Esophagus (tissue), 2 donors: Measurements from ENCODE around the gene MACF1. TPM values are rescaled to one million over a fixed set of nuclear protein-coding genes. Genes with fewer than 3 reads are reported as not detected.

Experiments used
- H3K27ac ChIP-seq, 2 donors: one replicate each; pipeline ENCODE4 v1.5.1; 2013; ENCODE audit warnings: low read depth in 2 of 2, mild to moderate bottlenecking in 2 of 2, inconsistent platforms in 1 of 2, low read length in 1 of 2, moderate library complexity in 1 of 2
- H3K27me3 ChIP-seq, 2 donors: one replicate each; pipeline ENCODE4 v1.6.1; 2013; ENCODE audit warnings: low read length in 2 of 2, control low read depth in 1 of 2, mild to moderate bottlenecking in 1 of 2; ENCODE audit not compliant: insufficient read depth in 2 of 2, control insufficient read depth in 1 of 2
- H3K36me3 ChIP-seq, 2 donors: one replicate each; pipeline ENCODE4 v1.6.1; 2013; ENCODE audit warnings: low read length in 1 of 2; ENCODE audit not compliant: control insufficient read depth in 2 of 2, insufficient read depth in 2 of 2
- H3K4me1 ChIP-seq, 2 donors: one replicate each; pipeline ENCODE4 v1.6.1; 2013; ENCODE audit warnings: low read length in 1 of 2; ENCODE audit not compliant: control insufficient read depth in 2 of 2, insufficient read depth in 2 of 2
- H3K4me3 ChIP-seq, 2 donors: one replicate each; pipeline ENCODE4 v1.5.1; 2013; ENCODE audit warnings: low read length in 2 of 2, mild to moderate bottlenecking in 2 of 2, low read depth in 1 of 2, moderate library complexity in 1 of 2
- H3K9me3 ChIP-seq, 2 donors: one replicate each; pipeline ENCODE4 v1.6.1; 2013; ENCODE audit warnings: mild to moderate bottlenecking in 2 of 2, low read depth in 1 of 2, low read length in 1 of 2, moderate library complexity in 1 of 2; ENCODE audit not compliant: control insufficient read depth in 2 of 2, insufficient read depth in 1 of 2
- WGBS, 2 donors: extraction: QIAGEN DNeasy Blood & Tissue Kit; methylation state at CpG; one replicate each; pipeline ENCODE4 v1.1.7; 2013; 5-methylcytosine and 5-hydroxymethylcytosine counted together
- polyA plus RNA-seq, 2 donors: library from polyadenylated mRNA; stranded (reverse); fragments of 200-250 nt; gene quantifications; one replicate each; pipeline ENCODE4 v1.2.3, GENCODE V29; 2013
- donor health status: healthy with polysubstance abuse.
- donor health status: Bipolar disorder and iron deficiency.

Gene MACF1
- polyA plus RNA-seq, 2 donors: 35.2 to 40.1 TPM

GRCh38 chr1:39332291-39332690, 127.8 kb downstream of the MACF1 start:
- Histone ChIP-seq H3K4me1 (no peaks in the 10 kb centered on the region), H3K9me3 (no peaks in the 10 kb centered on the region), H3K27me3 (no peaks in the 10 kb centered on the region), H3K36me3 (peaks cover 11 to 13% of the 10 kb centered on the region in 2 donors), H3K4me3 (no peak overlapping the region), H3K27ac (no peak overlapping the region)
- 68 to 81% methylated on average over 2 of the region's 2 CpGs for WGBS, 2 donors

- no peak overlapping the region for H3K4me3 ChIP-seq
- H3K4me1 ChIP-seq: no peaks in the 10 kb centered on the region
- peaks cover 11% of the 10 kb centered on the region in 2 donors for H3K36me3 ChIP-seq
- no peaks in the 10 kb centered on the region for H3K9me3 ChIP-seq
- H3K27me3 ChIP-seq: no peaks in the 10 kb centered on the region
- 87 to 88% methylated on average over 2 of the region's 2 CpGs for WGBS, 2 donors
- no peak overlapping the region for H3K27ac ChIP-seq
These were observed 128.3 kb downstream of the MACF1 start for GRCh38 chr1:39332828-39333227.

GRCh38 chr1:39333296-39333695, 128.8 kb downstream of the MACF1 start:
- H3K4me3 ChIP-seq: no peak overlapping the region
- no peaks in the 10 kb centered on the region for H3K27me3 ChIP-seq
- no peaks in the 10 kb centered on the region for H3K4me1 ChIP-seq
- H3K27ac ChIP-seq: no peak overlapping the region
- peaks cover 11% of the 10 kb centered on the region in 2 donors for H3K36me3 ChIP-seq
- H3K9me3 ChIP-seq: no peaks in the 10 kb centered on the region
- 74 to 75% methylated on average over 4 of the region's 4 CpGs for WGBS, 2 donors

GRCh38 chr1:39335216-39335615, 130.7 kb downstream of the MACF1 start:
- Histone ChIP-seq H3K27me3 (no peaks in the 10 kb centered on the region), H3K9me3 (no peaks in the 10 kb centered on the region), H3K4me1 (no peaks in the 10 kb centered on the region), H3K4me3 (no peak overlapping the region), H3K36me3 (peaks cover 11% of the 10 kb centered on the region in 2 donors), H3K27ac (no peak overlapping the region)
- 79 to 80% methylated on average over 3 of the region's 3 CpGs for WGBS, 2 donors

GRCh38 chr1:39337067-39337466, 132.6 kb downstream of the MACF1 start:
- Histone ChIP-seq H3K9me3 (no peaks in the 10 kb centered on the region), H3K36me3 (peaks cover 2% of the 10 kb centered on the region in 2 donors), H3K27me3 (no peaks in the 10 kb centered on the region), H3K4me3 (no peak overlapping the region), H3K27ac (no peak overlapping the region), H3K4me1 (no peaks in the 10 kb centered on the region)
- WGBS, 2 donors: 79 to 88% methylated on average over 3 of the region's 3 CpGs

- 80 to 82% methylated on average over 3 of the region's 3 CpGs for WGBS, 2 donors
- H3K4me3 ChIP-seq: no peak overlapping the region
- no peaks in the 10 kb centered on the region for H3K4me1 ChIP-seq
- no peaks in the 10 kb centered on the region for H3K27me3 ChIP-seq
- no peak overlapping the region for H3K27ac ChIP-seq
- no peaks in the 10 kb centered on the region for H3K9me3 ChIP-seq
- peaks cover 0 to 2% of the 10 kb centered on the region in 2 donors for H3K36me3 ChIP-seq
These were observed 138.3 kb downstream of the MACF1 start for GRCh38 chr1:39342776-39343175.

- H3K36me3 ChIP-seq: peaks cover 5 to 8% of the 10 kb centered on the region in 2 donors
- H3K27ac ChIP-seq: peak overlapping the region in 1 of 2 donors; percentile 3
- no peaks in the 10 kb centered on the region for H3K27me3 ChIP-seq
- 68 to 77% methylated on average over 12 of the region's 12 CpGs for WGBS, 2 donors
- H3K4me1 ChIP-seq: no peaks in the 10 kb centered on the region
- H3K4me3 ChIP-seq: no peak overlapping the region
- H3K9me3 ChIP-seq: no peaks in the 10 kb centered on the region
These were observed 140.1 kb downstream of the MACF1 start for GRCh38 chr1:39344394-39345154.

GRCh38 chr1:39346872-39347271, 142.4 kb downstream of the MACF1 start:
- 32 to 33% methylated on average over 2 of the region's 2 CpGs for WGBS, 2 donors
- no peak overlapping the region for H3K4me3 ChIP-seq
- H3K27ac ChIP-seq: no peak overlapping the region
- peaks cover 9 to 15% of the 10 kb centered on the region in 2 donors for H3K36me3 ChIP-seq
- H3K27me3 ChIP-seq: no peaks in the 10 kb centered on the region
- H3K9me3 ChIP-seq: no peaks in the 10 kb centered on the region
- H3K4me1 ChIP-seq: no peaks in the 10 kb centered on the region

GRCh38 chr1:39348278-39348677, 143.8 kb downstream of the MACF1 start:
- H3K36me3 ChIP-seq: peaks cover 13 to 19% of the 10 kb centered on the region in 2 donors
- WGBS, 2 donors: 96% methylated on average over 1 of the region's 1 CpG

GRCh38 chr1:39352881-39353280, 148.4 kb downstream of the MACF1 start:
- Histone ChIP-seq H3K36me3 (peaks cover 21 to 29% of the 10 kb centered on the region in 2 donors), H3K27me3 (no peaks in the 10 kb centered on the region), H3K27ac (no peak overlapping the region), H3K4me3 (no peak overlapping the region), H3K9me3 (no peaks in the 10 kb centered on the region), H3K4me1 (no peaks in the 10 kb centered on the region)
- 84 to 88% methylated on average over 3 of the region's 3 CpGs for WGBS, 2 donors

More at GRCh38 chr1:39348278-39348677, 143.8 kb downstream of the MACF1 start:
- Histone ChIP-seq H3K9me3 (no peaks in the 10 kb centered on the region), H3K27ac (no peak overlapping the region), H3K4me1 (no peaks in the 10 kb centered on the region), H3K4me3 (no peak overlapping the region), H3K27me3 (no peaks in the 10 kb centered on the region)
